DOHH2 (cell line): ENCODE results near the gene GPATCH11.

Source experiments
- H3F3A ChIP-seq: fragments of 200-600 bp; sonication (generic), shearing (Covaris generic); 2 replicates; pipeline ENCODE4 v1.6.0; 2016; ENCODE audit warnings: antibody characterized with exemption, mild to moderate bottlenecking; ENCODE audit not compliant: control insufficient read depth, insufficient read depth
- H3K27ac ChIP-seq: fragments of 200-600 bp; sonication (generic); 2 replicates; pipeline ENCODE4 v1.5.1; 2014; ENCODE audit warnings: low read depth, mild to moderate bottlenecking, low read length, moderate library complexity
- H3K27me3 ChIP-seq: fragments of 200-600 bp; sonication (generic); 2 replicates; pipeline ENCODE4 v1.6.1; 2014; ENCODE audit warnings: mild to moderate bottlenecking, low read length, mixed read lengths; ENCODE audit not compliant: control insufficient read depth
- H3K36me3 ChIP-seq: fragments of 200-600 bp; sonication (generic); 2 replicates; pipeline ENCODE4 v1.6.1; 2014; ENCODE audit warnings: mild to moderate bottlenecking, low read length, moderate library complexity, mixed read lengths; ENCODE audit not compliant: control insufficient read depth
- H3K4me1 ChIP-seq: fragments of 200-600 bp; sonication (generic); 2 replicates; pipeline ENCODE4 v1.6.1; 2014; ENCODE audit warnings: mild to moderate bottlenecking, low read length, mixed read lengths; ENCODE audit not compliant: control insufficient read depth
- H3K4me2 ChIP-seq: fragments of 200-600 bp; sonication (generic); 2 replicates; pipeline ENCODE4 v1.6.0; 2014; ENCODE audit warnings: mild to moderate bottlenecking, low read length, moderate library complexity
- H3K4me3 ChIP-seq: fragments of 200-600 bp; sonication (generic); 2 replicates; pipeline ENCODE4 v1.5.1; 2014; ENCODE audit warnings: mild to moderate bottlenecking, low read length, mixed read lengths
- H3K79me2 ChIP-seq: fragments of 200-600 bp; sonication (generic); 2 replicates; pipeline ENCODE4 v1.6.1; 2014; ENCODE audit warnings: mild to moderate bottlenecking, low read length, mixed read lengths; ENCODE audit not compliant: control insufficient read depth
- H3K9me2 ChIP-seq: fragments of 200-600 bp; sonication (generic); replicated peaks from 2 replicates; pipeline ENCODE4 v1.6.1; 2014; ENCODE audit warnings: mild to moderate bottlenecking, low read length, mixed read lengths; ENCODE audit not compliant: control insufficient read depth
- H3K9me3 ChIP-seq: fragments of 200-600 bp; sonication (generic); 2 replicates; pipeline ENCODE4 v1.6.1; 2014; ENCODE audit warnings: antibody characterized with exemption, low read length, mixed read lengths; ENCODE audit not compliant: control insufficient read depth, insufficient read depth
- H4K20me1 ChIP-seq: fragments of 200-600 bp; sonication (generic); 2 replicates; pipeline ENCODE4 v1.6.0; 2014; ENCODE audit warnings: low read depth, mild to moderate bottlenecking, antibody characterized with exemption, low read length, moderate library complexity; ENCODE audit not compliant: control insufficient read depth, insufficient read depth
- CTCF ChIP-seq: fragments of 200-600 bp; sonication (generic); IDR thresholded peaks from one replicate; pipeline ENCODE4 v1.5.1; 2014; ENCODE audit warnings: antibody characterized with exemption, mild to moderate bottlenecking, low read depth, low read length; ENCODE audit not compliant: poor library complexity, severe bottlenecking
- EZH2phosphoT487 ChIP-seq: fragments of 200-600 bp; sonication (generic); IDR thresholded peaks from 2 replicates; pipeline ENCODE4 v1.6.1; 2017; ENCODE audit warnings: borderline replicate concordance, mild to moderate bottlenecking, antibody characterized with exemption, low read length, moderate library complexity, mixed read lengths

The GPATCH11 gene

GRCh38 chr2:37109523-37109922, 25.2 kb downstream of the GPATCH11 start:
- Histone ChIP-seq H3K4me3 (no peak overlapping the region), H3K4me2 (no peak overlapping the region), H3K27me3 (no peaks in the 10 kb centered on the region), H3K4me1 (no peaks in the 10 kb centered on the region), H3K9me2 (no peaks in the 10 kb centered on the region), H3F3A (no peaks in the 10 kb centered on the region), H3K27ac (no peak overlapping the region), H3K79me2 (no peaks in the 10 kb centered on the region), H4K20me1 (no peaks in the 10 kb centered on the region), H3K9me3 (no peaks in the 10 kb centered on the region), H3K36me3 (peaks cover 15% of the 10 kb centered on the region)
- TF ChIP-seq EZH2phosphoT487 (no peak), CTCF (no peak)

- Histone ChIP-seq H3K4me1 (no peaks in the 10 kb centered on the region), H3K36me3 (peaks cover 15% of the 10 kb centered on the region), H3K4me3 (no peak overlapping the region), H3K27ac (no peak overlapping the region), H3F3A (no peaks in the 10 kb centered on the region), H3K79me2 (no peaks in the 10 kb centered on the region), H3K9me3 (no peaks in the 10 kb centered on the region), H3K9me2 (no peaks in the 10 kb centered on the region), H4K20me1 (no peaks in the 10 kb centered on the region), H3K27me3 (no peaks in the 10 kb centered on the region), H3K4me2 (no peak overlapping the region)
- TF ChIP-seq CTCF (no peak), EZH2phosphoT487 (no peak)
Observed at GRCh38 chr2:37110306-37111212, 26.2 kb downstream of the GPATCH11 start.

GRCh38 chr2:37111958-37112357, 27.6 kb downstream of the GPATCH11 start:
- Histone ChIP-seq H3K27ac (no peak overlapping the region), H3K9me3 (no peaks in the 10 kb centered on the region), H3K4me1 (no peaks in the 10 kb centered on the region), H3K4me2 (no peak overlapping the region), H3K36me3 (peaks cover 9% of the 10 kb centered on the region; the same call in 1 of the 2 replicates), H3K4me3 (no peak overlapping the region), H3F3A (no peaks in the 10 kb centered on the region), H3K79me2 (no peaks in the 10 kb centered on the region), H3K9me2 (no peaks in the 10 kb centered on the region), H3K27me3 (no peaks in the 10 kb centered on the region), H4K20me1 (no peaks in the 10 kb centered on the region)
- TF ChIP-seq EZH2phosphoT487 (no peak), CTCF (no peak)
